HEK293 (cell line): ENCODE measurements around the gene PARD3B.

Source experiments
- CTCF ChIA-PET: fragments of 350-600 bp; formaldehyde crosslinking; extraction: SDS; loops from one replicate; lab custom pipeline; 2021; ENCODE audit warnings: antibody characterized with exemption; lab: Yijun Ruan, JAX
- POLR2A ChIA-PET: fragments of 300-600 bp; formaldehyde crosslinking; extraction: SDS; loops from one replicate; lab custom pipeline; 2020; ENCODE audit warnings: antibody characterized with exemption, inconsistent platforms; lab: Yijun Ruan, JAX
- H3K27ac ChIP-seq: fragments of 200-500 bp; sonication (Bioruptor generic); 2 replicates; pipeline ENCODE4 v1.5.1; 2014; ENCODE audit warnings: low read depth, low read length, control low read depth, inconsistent platforms; ENCODE audit errors: extremely low read depth
- H3K36me3 ChIP-seq, 2 experiments: fragments of 200-500 bp in 1 of 2; sonication (Bioruptor generic) in 1 of 2; 1 replicate in 1 of 2; 2 replicates in 1 of 2; pipeline ENCODE4 v1.5.1; 2014 to 2017; ENCODE audit warnings: inconsistent platforms in 2 of 2, low read length in 2 of 2; ENCODE audit not compliant: control insufficient read depth in 2 of 2, insufficient read depth in 1 of 2
- H3K4me1 ChIP-seq: fragments of 200-500 bp; sonication (Bioruptor generic); 2 replicates; pipeline ENCODE4 v1.5.1; 2014; ENCODE audit warnings: mild to moderate bottlenecking, low read length, inconsistent platforms; ENCODE audit not compliant: control insufficient read depth, insufficient read depth
- H3K4me3 ChIP-seq: 2 replicates; pipeline ENCODE4 v1.5.1; 2011; ENCODE audit warnings: low read depth, mild to moderate bottlenecking, control low read depth, low read length, moderate library complexity
- H3K9me3 ChIP-seq: fragments of 200-500 bp; sonication (Bioruptor generic); 2 replicates; pipeline ENCODE4 v1.5.1; 2014; ENCODE audit warnings: low read depth, low read length, inconsistent platforms; ENCODE audit not compliant: control insufficient read depth, insufficient read depth
- BCL6B ChIP-seq: fragments of 450-650 bp; formaldehyde crosslinking; IDR thresholded peaks from 2 replicates; pipeline ENCODE4 v1.5.1; 2017; ENCODE audit warnings: missing biosample characterization, missing genetic modification characterization
- EGR2 ChIP-seq: fragments of 450-650 bp; formaldehyde crosslinking; IDR thresholded peaks from 2 replicates; pipeline ENCODE4 v1.5.1; 2016; ENCODE audit warnings: low read depth, missing biosample characterization, missing genetic modification characterization
- FEZF1 ChIP-seq: fragments of 450-650 bp; formaldehyde crosslinking; IDR thresholded peaks from 2 replicates; pipeline ENCODE4 v1.5.1; 2016; ENCODE audit warnings: missing biosample characterization, missing genetic modification characterization
- KLF1 ChIP-seq: fragments of 450-650 bp; formaldehyde crosslinking; IDR thresholded peaks from 2 replicates; pipeline ENCODE4 v1.5.1; 2016; ENCODE audit warnings: missing biosample characterization, missing genetic modification characterization
- KLF8 ChIP-seq: fragments of 450-650 bp; formaldehyde crosslinking; IDR thresholded peaks from 2 replicates; pipeline ENCODE4 v1.5.1; 2016; ENCODE audit warnings: missing biosample characterization, missing genetic modification characterization
- MEIS1 ChIP-seq: sonication (generic); formaldehyde crosslinking; IDR thresholded peaks from 2 replicates; pipeline ENCODE4 v1.8.1; 2022; ENCODE audit warnings: missing genetic modification reagents, mild to moderate bottlenecking, borderline replicate concordance
- PRDM2 ChIP-seq: fragments of 450-650 bp; formaldehyde crosslinking; IDR thresholded peaks from 2 replicates; pipeline ENCODE4 v1.5.1; 2016; ENCODE audit warnings: missing biosample characterization, missing genetic modification characterization, borderline replicate concordance
- PRDM6 ChIP-seq: fragments of 450-650 bp; formaldehyde crosslinking; IDR thresholded peaks from 2 replicates; pipeline ENCODE4 v1.5.1; 2017; ENCODE audit warnings: missing biosample characterization, missing genetic modification characterization
- TCF7L2 ChIP-seq: IDR thresholded peaks from 2 replicates; pipeline ENCODE4 v1.6.1; 2011; ENCODE audit warnings: low read depth, mild to moderate bottlenecking, inconsistent platforms, low read length, moderate library complexity, borderline replicate concordance
- WT1 ChIP-seq: fragments of 450-650 bp; formaldehyde crosslinking; IDR thresholded peaks from 2 replicates; pipeline ENCODE4 v1.5.1; 2016; ENCODE audit warnings: missing biosample characterization, missing genetic modification characterization
- ZNF121 ChIP-seq: fragments of 450-650 bp; formaldehyde crosslinking; IDR thresholded peaks from 2 replicates; pipeline ENCODE4 v1.5.1; 2016; ENCODE audit warnings: missing biosample characterization, missing genetic modification characterization
- ZNF157 ChIP-seq: fragments of 450-650 bp; formaldehyde crosslinking; IDR thresholded peaks from 2 replicates; pipeline ENCODE4 v1.5.1; 2016; ENCODE audit warnings: missing biosample characterization, missing genetic modification characterization
- ZNF24 ChIP-seq: fragments of 450-650 bp; formaldehyde crosslinking; IDR thresholded peaks from 2 replicates; pipeline ENCODE4 v1.5.1; 2016; ENCODE audit warnings: missing biosample characterization, missing genetic modification characterization
- ZNF544 ChIP-seq: fragments of 450-650 bp; formaldehyde crosslinking; IDR thresholded peaks from 2 replicates; pipeline ENCODE4 v1.5.0; 2017; ENCODE audit warnings: missing biosample characterization, missing genetic modification characterization
- ZNF621 ChIP-seq: fragments of 450-650 bp; formaldehyde crosslinking; IDR thresholded peaks from 2 replicates; pipeline ENCODE4 v1.5.1; 2017; ENCODE audit warnings: missing biosample characterization, missing genetic modification characterization
- ZNF660 ChIP-seq: fragments of 450-650 bp; IDR thresholded peaks from 2 replicates; pipeline ENCODE4 v1.5.1; 2018; ENCODE audit warnings: missing biosample characterization, mild to moderate bottlenecking, missing genetic modification characterization
- ZNF677 ChIP-seq: fragments of 450-650 bp; IDR thresholded peaks from 2 replicates; pipeline ENCODE4 v1.5.0; 2018; ENCODE audit warnings: missing biosample characterization, mild to moderate bottlenecking, missing genetic modification characterization, moderate library complexity
- TF ChIP-seq, protein P1 (sequence below): fragments of 450-650 bp; formaldehyde crosslinking; IDR thresholded peaks from 2 replicates; pipeline ENCODE4 v1.5.1; 2016; ENCODE audit warnings: missing biosample characterization, missing genetic modification characterization

Gene PARD3B

GRCh38 chr2:205274801-205275200 lies 729.5 kb downstream of the PARD3B start:
- TF ChIP-seq FEZF1 (tag by site-specific recombination) (peak; percentile 67), TCF7L2 (0 out of 2 replicates have a peak, but pooled peaks have one; percentile 56), PRDM6 (tag by site-specific recombination) (peak; percentile 18; the same call in 1 of the 2 replicates), MEIS1 (CRISPR knock-in tag) (no peak)
- Histone ChIP-seq H3K36me3 (no peaks in the 10 kb centered on the region), H3K9me3 (no peaks in the 10 kb centered on the region), H3K27ac (no peak overlapping the region), H3K4me1 (peaks cover 18% of the 10 kb centered on the region), H3K4me3 (no peak overlapping the region)
- POLR2A ChIA-PET: no interaction called here
- CTCF ChIA-PET: no interaction called here

GRCh38 chr2:205276116-205276777 lies 731.0 kb downstream of the PARD3B start:
- no peak overlapping the region for H3K27ac ChIP-seq
- H3K4me1 ChIP-seq: peaks cover 26% of the 10 kb centered on the region
- H3K36me3 ChIP-seq: no peaks in the 10 kb centered on the region
- ChIA-PET POLR2A (no interaction called here), CTCF (interaction anchor here (0.7 kb wide), 1 partner anchor 44 kb away, joined by 3 read pairs; no protein-coding TSS in a partner anchor)
- TF ChIP-seq, protein P1, sequence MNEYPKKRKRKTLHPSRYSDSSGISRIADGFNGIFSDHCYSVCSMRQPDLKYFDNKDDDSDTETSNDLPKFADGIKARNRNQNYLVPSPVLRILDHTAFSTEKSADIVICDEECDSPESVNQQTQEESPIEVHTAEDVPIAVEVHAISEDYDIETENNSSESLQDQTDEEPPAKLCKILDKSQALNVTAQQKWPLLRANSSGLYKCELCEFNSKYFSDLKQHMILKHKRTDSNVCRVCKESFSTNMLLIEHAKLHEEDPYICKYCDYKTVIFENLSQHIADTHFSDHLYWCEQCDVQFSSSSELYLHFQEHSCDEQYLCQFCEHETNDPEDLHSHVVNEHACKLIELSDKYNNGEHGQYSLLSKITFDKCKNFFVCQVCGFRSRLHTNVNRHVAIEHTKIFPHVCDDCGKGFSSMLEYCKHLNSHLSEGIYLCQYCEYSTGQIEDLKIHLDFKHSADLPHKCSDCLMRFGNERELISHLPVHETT (tag by site-specific recombination): no peak
- TF ChIP-seq WT1 (tag by site-specific recombination): no peak
- TF ChIP-seq ZNF121 (tag by site-specific recombination): no peak
- TF ChIP-seq TCF7L2: no peak
- no peak for TF ChIP-seq BCL6B (tag by site-specific recombination)
- no peak overlapping the region for H3K4me3 ChIP-seq
- H3K9me3 ChIP-seq: no peaks in the 10 kb centered on the region

DNA sequence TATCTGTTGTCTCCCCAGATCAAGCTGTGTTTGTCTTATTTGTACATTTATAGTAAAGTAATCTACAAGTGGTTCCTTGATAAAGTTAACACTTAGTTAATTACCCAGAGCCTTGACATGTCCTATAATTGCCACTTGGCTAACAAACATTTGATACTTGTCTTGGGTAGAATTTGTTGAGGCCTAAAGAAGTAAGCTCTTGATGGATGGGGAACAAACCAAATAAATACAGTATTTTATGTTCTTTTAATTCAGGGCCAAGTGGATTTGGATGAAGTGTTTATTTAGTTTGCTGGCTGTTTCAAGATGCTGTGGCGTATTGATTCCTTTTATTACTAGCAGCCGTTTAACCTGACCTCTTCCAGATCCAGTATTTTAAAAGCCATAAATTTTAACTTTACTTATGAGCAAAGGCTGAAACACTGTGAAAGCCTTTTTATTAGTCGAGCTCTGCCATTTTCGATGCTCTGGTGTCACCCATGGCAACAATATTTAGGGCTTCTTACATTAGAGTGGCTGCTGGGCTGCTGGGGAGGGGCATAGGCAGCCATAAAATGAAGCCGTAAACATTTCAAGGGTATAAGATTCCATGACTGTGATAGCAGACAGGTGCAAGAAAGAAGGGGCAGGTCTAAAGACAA lies 735.4 kb downstream of the PARD3B start:
- CTCF ChIA-PET: no interaction called here
- TF ChIP-seq ZNF24 (tag by site-specific recombination) (peak; percentile 78; the same call in 1 of the 2 replicates), EGR2 (no peak), ZNF677 (tag by site-specific recombination) (no peak), ZNF621 (no peak), ZNF157 (tag by site-specific recombination) (no peak), KLF8 (tag by site-specific recombination) (no peak), ZNF544 (tag by site-specific recombination) (no peak), ZNF660 (tag by site-specific recombination) (no peak), KLF1 (tag by site-specific recombination) (no peak), PRDM2 (tag by site-specific recombination) (no peak)
- TF ChIP-seq, protein P1 (tag by site-specific recombination): no peak

More for the DNA sequence above, 735.4 kb downstream of the PARD3B start:
- peaks cover 21% of the 10 kb centered on the region for H3K4me1 ChIP-seq
- H3K36me3 ChIP-seq: no peaks in the 10 kb centered on the region
- no peaks in the 10 kb centered on the region for H3K9me3 ChIP-seq
- H3K27ac ChIP-seq: peak overlapping the region; percentile 38
- POLR2A ChIA-PET: no interaction called here
- no peak overlapping the region for H3K4me3 ChIP-seq
